ENCODE results near the gene NPFFR1. TPM values are rescaled to one million over a fixed set of nuclear protein-coding genes. Genes with fewer than 3 reads are reported as not detected.
A peak's percentile ranks its signal among the peaks of the same experiment; 100 is the strongest.

NPFFR1 gene
- total RNA-seq, 1 experiment from 2014 or later: not detected

GRCh38 chr10:70321233-70321632 lies 37.4 kb upstream of the NPFFR1 start:
- Histone ChIP-seq H3K79me2 (ENCODE audit: insufficient read depth, low read length) (no peaks in the 10 kb centered on the region), H3K18ac (ENCODE audit: insufficient read length, low read depth, low read length) (no peak overlapping the region), H2BK5ac (ENCODE audit: insufficient read length, low read length) (no peak overlapping the region), H2BK120ac (ENCODE audit: low read depth, low read length, poor library complexity, severe bottlenecking) (no peak overlapping the region), H3K4ac (ENCODE audit: low read depth, low read length) (no peak overlapping the region), H3K23ac (ENCODE audit: insufficient read length, low read depth, low read length) (no peak overlapping the region), H2BK20ac (ENCODE audit: low read depth, low read length, poor library complexity, severe bottlenecking) (no peak overlapping the region), H3K79me1 (ENCODE audit: insufficient read depth, low read depth, low read length, poor library complexity, severe bottlenecking) (no peaks in the 10 kb centered on the region), H3K9me3 (ENCODE audit: control insufficient read depth, low read depth, low read length) (no peaks in the 10 kb centered on the region), H3T11ph (ENCODE audit: low read length) (no peak overlapping the region), H3K27me3 (ENCODE audit: insufficient read depth, low read length) (no peaks in the 10 kb centered on the region), H4K8ac (replicated peaks; ENCODE audit: insufficient read length, low read depth, low read length) (no peak overlapping the region), H2BK12ac (ENCODE audit: insufficient read length, low read depth, low read length) (no peak overlapping the region), H2AK5ac (ENCODE audit: insufficient read length, low read length) (no peak overlapping the region), H2AFZ (ENCODE audit: low read length) (no peak overlapping the region), H3K23me2 (ENCODE audit: insufficient read length, low read depth, low read length, poor library complexity, severe bottlenecking) (no peaks in the 10 kb centered on the region), H3K27ac (ENCODE audit: insufficient read length, low read depth, low read length) (no peak overlapping the region), H3K56ac (ENCODE audit: insufficient read length, low read depth, low read length) (no peak overlapping the region), H3K4me1 (ENCODE audit: insufficient read depth, low read length) (no peaks in the 10 kb centered on the region), H3K4me2 (ENCODE audit: insufficient read depth, insufficient read length, low read length) (no peak overlapping the region), H3K9ac (ENCODE audit: extremely low read depth, insufficient read length, low read length) (no peak overlapping the region), H3K14ac (ENCODE audit: insufficient read depth, low read length) (no peak overlapping the region), H4K20me1 (ENCODE audit: control insufficient read depth, insufficient read depth, insufficient read length) (no peaks in the 10 kb centered on the region), H2BK15ac (ENCODE audit: low read depth, low read length) (no peak overlapping the region), H4K5ac (ENCODE audit: insufficient read length, low read depth, low read length) (no peak overlapping the region), H4K91ac (ENCODE audit: insufficient read length, low read depth, low read length) (no peak overlapping the region)
- Mint-ChIP-seq H3K4me3 (no peak overlapping the region), H3K36me3 (ENCODE audit: insufficient read depth in 1 of 3, low read depth in 3 of 3) (no peaks in the 10 kb centered on the region; a peak in 2 of 7 replicates), H3K9me3 (no peaks in the 10 kb centered on the region), H3K27me3 (ENCODE audit: low read depth) (no peaks in the 10 kb centered on the region), H3K4me1 (peaks cover 12 to 22% of the 10 kb centered on the region in 2 experiments; a peak in 3 of 4 replicates), H3K27ac (peak overlapping the region in 1 of 3 experiments; percentile 33; a peak in 1 of 7 replicates)
- no peak for DNase-seq
- no CpG with 5 or more reads among the region's 5 CpGs for WGBS (ENCODE audit: extremely low coverage, insufficient read length, low lambda C conversion rate)
- no peak for TF ChIP-seq CTCF (conservative IDR thresholded peaks at IDR 0.05)
